Esophagus (tissue), 2 donors: ENCODE data around the gene BCAS4. TPM values are rescaled to one million over a fixed set of nuclear protein-coding genes. Genes with fewer than 3 reads are reported as not detected.

Experiments
- H3K27ac ChIP-seq, 2 donors: one replicate each; pipeline ENCODE4 v1.5.1; 2013; ENCODE audit warnings: low read depth in 2 of 2, mild to moderate bottlenecking in 2 of 2, inconsistent platforms in 1 of 2, low read length in 1 of 2, moderate library complexity in 1 of 2
- H3K27me3 ChIP-seq, 2 donors: one replicate each; pipeline ENCODE4 v1.6.1; 2013; ENCODE audit warnings: low read length in 2 of 2, control low read depth in 1 of 2, mild to moderate bottlenecking in 1 of 2; ENCODE audit not compliant: insufficient read depth in 2 of 2, control insufficient read depth in 1 of 2
- H3K36me3 ChIP-seq, 2 donors: one replicate each; pipeline ENCODE4 v1.6.1; 2013; ENCODE audit warnings: low read length in 1 of 2; ENCODE audit not compliant: control insufficient read depth in 2 of 2, insufficient read depth in 2 of 2
- H3K4me1 ChIP-seq, 2 donors: one replicate each; pipeline ENCODE4 v1.6.1; 2013; ENCODE audit warnings: low read length in 1 of 2; ENCODE audit not compliant: control insufficient read depth in 2 of 2, insufficient read depth in 2 of 2
- H3K4me3 ChIP-seq, 2 donors: one replicate each; pipeline ENCODE4 v1.5.1; 2013; ENCODE audit warnings: low read length in 2 of 2, mild to moderate bottlenecking in 2 of 2, low read depth in 1 of 2, moderate library complexity in 1 of 2
- H3K9me3 ChIP-seq, 2 donors: one replicate each; pipeline ENCODE4 v1.6.1; 2013; ENCODE audit warnings: mild to moderate bottlenecking in 2 of 2, low read depth in 1 of 2, low read length in 1 of 2, moderate library complexity in 1 of 2; ENCODE audit not compliant: control insufficient read depth in 2 of 2, insufficient read depth in 1 of 2
- WGBS, 2 donors: extraction: QIAGEN DNeasy Blood & Tissue Kit; methylation state at CpG; one replicate each; pipeline ENCODE4 v1.1.7; 2013; 5-methylcytosine and 5-hydroxymethylcytosine counted together
- polyA plus RNA-seq, 2 donors: library from polyadenylated mRNA; stranded (reverse); fragments of 200-250 nt; gene quantifications; one replicate each; pipeline ENCODE4 v1.2.3, GENCODE V29; 2013
- donor health status: healthy with polysubstance abuse.
- donor health status: Bipolar disorder and iron deficiency.

The BCAS4 gene
- polyA plus RNA-seq, 2 donors: 1.2 to 1.5 TPM

- no peaks in the 10 kb centered on the region for H3K27me3 ChIP-seq
- no peak overlapping the region for H3K27ac ChIP-seq
- H3K4me1 ChIP-seq: peaks cover 5 to 10% of the 10 kb centered on the region in 2 donors
- WGBS, 2 donors: 49 to 51% methylated on average over 2 of the region's 2 CpGs
- H3K9me3 ChIP-seq: no peaks in the 10 kb centered on the region
- peaks cover 0 to 3% of the 10 kb centered on the region in 2 donors for H3K36me3 ChIP-seq
- no peak overlapping the region for H3K4me3 ChIP-seq
These were observed 129.5 kb downstream of the BCAS4 start for GRCh38 chr20:50924261-50924920.

DNA sequence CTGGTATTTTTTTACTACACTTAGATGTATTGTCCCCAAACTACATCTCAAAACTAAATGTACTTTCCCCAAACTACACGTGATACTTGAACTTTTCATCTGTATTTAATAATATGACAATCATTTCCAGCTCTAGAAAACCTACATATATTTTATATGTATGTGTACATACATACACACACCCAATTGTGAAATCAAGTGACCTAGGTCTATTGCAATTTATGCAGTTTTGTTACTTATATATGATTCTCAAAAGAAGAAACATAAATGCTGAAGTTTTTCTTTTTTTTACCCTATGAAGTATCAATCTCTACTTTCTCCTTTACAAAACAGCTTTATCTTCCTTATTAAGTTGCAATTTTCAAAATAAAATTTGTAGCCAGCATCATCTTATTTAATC is 131.7 kb downstream of the BCAS4 start:
- 21 to 36% methylated on average over 1 of the region's 1 CpG for WGBS, 2 donors
- Histone ChIP-seq H3K4me1 (peaks cover 0 to 6% of the 10 kb centered on the region in 2 donors), H3K4me3 (no peak overlapping the region)

More for the DNA sequence above, 131.7 kb downstream of the BCAS4 start:
- Histone ChIP-seq H3K36me3 (peaks cover 0 to 3% of the 10 kb centered on the region in 2 donors), H3K27ac (no peak overlapping the region), H3K9me3 (no peaks in the 10 kb centered on the region), H3K27me3 (no peaks in the 10 kb centered on the region)

Other genes with a start within 250 kb of the BCAS4 start
- gene RIPOR3, start 103.5 kb upstream of the BCAS4 start, polyA plus RNA-seq: 1 to 10 TPM; 2.6 to 5.2 TPM
- gene PARD6B, start 63.5 kb upstream of the BCAS4 start, polyA plus RNA-seq: 1 to 10 TPM; 1.6 to 6.5 TPM
- 10 to 100 TPM; 18.3 to 33.5 TPM for gene ADNP, start 136.4 kb downstream of the BCAS4 start, polyA plus RNA-seq
- gene DPM1, start 163.5 kb downstream of the BCAS4 start, polyA plus RNA-seq: 10 to 100 TPM; 20.7 to 55.8 TPM
- 1 to 10 TPM; 1.3 to 2.8 TPM for gene MOCS3, start 163.8 kb downstream of the BCAS4 start, polyA plus RNA-seq
- 10 to 100 TPM in 1 of 2 donors, 1 to 10 TPM in 1; 7.6 to 15.3 TPM for gene KCNG1, start 228.0 kb downstream of the BCAS4 start, polyA plus RNA-seq